Ramos (cell line): Measurements from ENCODE around the gene CNTN5.
"Not testable (repeated sequence)": the region's sequence is repeated elsewhere in the genome, so short reads cannot be mapped to it uniquely, and the experiment has no call there.

Source experiments
- in situ Hi-C: fragments of 300-500 bp; cut with MboI; formaldehyde crosslinking; loops from one replicate; pipeline ENCODE4 v1.14.3; 2022; ENCODE audit warnings: low sequenced_read_pairs; ENCODE audit not compliant: unreplicated experiment

Gene CNTN5

GRCh38 chr11:100247704-100248103 lies 1227.0 kb downstream of the CNTN5 start:
- in situ Hi-C loops, result no loop called here

GRCh38 chr11:100257238-100257803 lies 1236.6 kb downstream of the CNTN5 start:
- in situ Hi-C loops, result not testable (repeated sequence)

GRCh38 chr11:100269516-100269915 lies 1248.8 kb downstream of the CNTN5 start:
- in situ Hi-C loops, result no loop called here

- in situ Hi-C loops, result no loop called here
Observed at GRCh38 chr11:100273066-100273815, 1252.5 kb downstream of the CNTN5 start.

- in situ Hi-C loops, result not testable (repeated sequence)
Observed at GRCh38 chr11:100274466-100274865, 1253.7 kb downstream of the CNTN5 start.

- in situ Hi-C loops, result no loop called here
Observed at GRCh38 chr11:100294748-100295147, 1274.0 kb downstream of the CNTN5 start.

GRCh38 chr11:100296051-100296679 lies 1275.4 kb downstream of the CNTN5 start:
- in situ Hi-C loops, result no loop called here

GRCh38 chr11:100297516-100297915 lies 1276.8 kb downstream of the CNTN5 start:
- in situ Hi-C loops, result no loop called here

GRCh38 chr11:100302824-100303223 lies 1282.1 kb downstream of the CNTN5 start:
- in situ Hi-C loops, result no loop called here

GRCh38 chr11:100303897-100304296 lies 1283.1 kb downstream of the CNTN5 start:
- in situ Hi-C loops, result no loop called here

- in situ Hi-C loops, result no loop called here
Observed at GRCh38 chr11:100308202-100308601, 1287.5 kb downstream of the CNTN5 start.

GRCh38 chr11:100315946-100316345 lies 1295.2 kb downstream of the CNTN5 start:
- in situ Hi-C loops, result no loop called here

GRCh38 chr11:100316952-100317351 lies 1296.2 kb downstream of the CNTN5 start:
- in situ Hi-C loops, result no loop called here

- in situ Hi-C loops, result no loop called here
Observed at GRCh38 chr11:100319691-100320090, 1298.9 kb downstream of the CNTN5 start.

- in situ Hi-C loops, result no loop called here
Observed at GRCh38 chr11:100328626-100329340, 1308.0 kb downstream of the CNTN5 start.

GRCh38 chr11:100329352-100329751 lies 1308.6 kb downstream of the CNTN5 start:
- in situ Hi-C loops, result no loop called here

- in situ Hi-C loops, result no loop called here
Observed at GRCh38 chr11:100336873-100337272, 1316.1 kb downstream of the CNTN5 start.

GRCh38 chr11:100338144-100338840 lies 1317.5 kb downstream of the CNTN5 start:
- in situ Hi-C loops, result no loop called here

GRCh38 chr11:100340466-100341319 lies 1319.9 kb downstream of the CNTN5 start:
- in situ Hi-C loops, result no loop called here
